Fibroblast of skin of left biceps (primary cell): ENCODE results near the gene GPR101.
"Not testable (repeated sequence)": the region's sequence is repeated elsewhere in the genome, so short reads cannot be mapped to it uniquely, and the experiment has no call there.

Source experiments
- DNase-seq, 2 experiments: peaks; one replicate each; pipeline ENCODE4 v3.0.0-alpha.2; 2013; ENCODE audit warnings: low read depth in 2 of 2

GPR101 gene

DNA sequence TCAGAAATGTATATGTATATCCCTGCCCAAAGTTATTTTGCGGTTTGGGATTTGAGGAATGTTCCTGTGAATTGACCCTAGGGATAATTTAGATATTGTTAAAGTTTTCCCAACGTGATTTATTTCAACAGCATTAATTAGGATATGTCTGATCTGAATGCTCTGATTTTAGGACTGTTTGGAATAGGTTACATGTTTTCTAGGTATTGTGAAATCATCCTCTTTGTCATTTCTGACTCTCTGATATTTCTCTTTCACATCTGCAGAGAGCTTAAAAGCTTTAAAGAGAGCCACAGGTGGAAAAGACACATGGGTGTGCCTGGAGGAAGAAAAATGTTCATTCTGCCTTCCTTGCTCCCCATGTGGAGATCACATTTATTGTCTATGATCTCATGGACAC is 5.1 kb downstream of the GPR101 start:
- no peak for DNase-seq

DNA sequence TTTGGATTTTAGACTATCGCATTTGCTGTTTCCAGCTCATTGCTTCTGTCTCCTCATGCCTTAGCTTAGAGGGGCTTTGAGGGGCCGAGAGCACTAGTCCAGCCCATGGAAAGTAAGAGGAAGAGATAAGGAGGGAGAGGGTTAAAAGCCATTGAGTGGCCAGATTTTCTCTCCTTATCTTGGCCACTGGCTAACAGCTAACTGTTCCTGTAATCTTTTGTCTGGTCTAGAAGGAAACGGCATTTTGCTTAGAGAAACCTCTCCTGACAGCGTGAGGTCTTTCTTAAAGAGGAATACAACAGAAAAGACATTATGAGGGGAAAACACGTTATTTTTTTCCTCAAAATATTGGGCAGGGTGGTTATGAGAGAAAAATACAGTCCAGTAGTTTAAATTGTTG is 7.9 kb downstream of the GPR101 start:
- no peak for DNase-seq

DNA sequence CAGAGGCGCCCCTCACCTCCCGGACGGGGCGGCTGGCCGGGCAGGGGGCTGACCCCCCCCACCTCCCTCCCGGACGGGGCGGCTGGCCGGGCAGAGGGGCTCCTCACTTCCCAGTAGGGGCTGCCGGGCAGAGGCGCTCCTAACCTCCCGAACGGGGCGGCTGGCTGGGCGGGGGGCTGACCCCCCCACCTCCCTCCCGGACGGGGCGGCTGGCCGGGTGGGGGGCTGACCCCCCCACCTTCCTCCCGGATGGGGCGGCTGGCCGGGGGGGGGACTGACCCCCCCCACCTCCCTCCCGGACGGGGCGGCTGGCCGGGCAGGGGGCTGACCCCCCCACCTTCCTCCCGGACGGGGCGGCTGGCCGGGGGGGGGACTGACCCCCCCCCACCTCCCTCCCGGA is 33.6 kb downstream of the GPR101 start:
- DNase-seq: not testable (repeated sequence)

DNA sequence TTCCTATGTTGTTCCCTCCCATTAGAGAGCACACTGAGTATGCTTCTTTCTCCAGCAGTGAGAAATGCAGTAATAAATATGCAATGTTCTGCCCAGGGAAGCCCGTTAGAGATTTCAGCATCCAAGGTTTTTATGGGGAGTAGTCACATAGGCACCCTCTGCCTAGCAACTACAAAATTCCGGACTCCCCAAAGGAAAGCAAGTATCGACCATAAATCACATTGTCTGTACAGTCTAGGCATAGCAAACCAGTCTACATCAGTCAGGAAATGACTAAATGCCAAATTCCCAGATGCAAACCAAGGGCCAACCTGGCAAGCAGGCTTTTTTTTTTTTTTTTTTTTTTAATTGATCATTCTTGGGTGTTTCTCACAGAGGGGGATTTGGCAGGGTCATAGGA is 34.8 kb downstream of the GPR101 start:
- DNase-seq: no peak
